ENCODE measurements around the gene RCN1.

RCN1 gene

GRCh38 chr11:32148895-32149294 lies 58.0 kb downstream of the RCN1 start:
- CTCF ChIA-PET: no interaction called here
- POLR2A ChIA-PET (ENCODE audit: low non-redundant PET): no interaction called here
- DNase-seq (ENCODE audit: low spot score): no peak
- TF ChIP-seq, protein P1, sequence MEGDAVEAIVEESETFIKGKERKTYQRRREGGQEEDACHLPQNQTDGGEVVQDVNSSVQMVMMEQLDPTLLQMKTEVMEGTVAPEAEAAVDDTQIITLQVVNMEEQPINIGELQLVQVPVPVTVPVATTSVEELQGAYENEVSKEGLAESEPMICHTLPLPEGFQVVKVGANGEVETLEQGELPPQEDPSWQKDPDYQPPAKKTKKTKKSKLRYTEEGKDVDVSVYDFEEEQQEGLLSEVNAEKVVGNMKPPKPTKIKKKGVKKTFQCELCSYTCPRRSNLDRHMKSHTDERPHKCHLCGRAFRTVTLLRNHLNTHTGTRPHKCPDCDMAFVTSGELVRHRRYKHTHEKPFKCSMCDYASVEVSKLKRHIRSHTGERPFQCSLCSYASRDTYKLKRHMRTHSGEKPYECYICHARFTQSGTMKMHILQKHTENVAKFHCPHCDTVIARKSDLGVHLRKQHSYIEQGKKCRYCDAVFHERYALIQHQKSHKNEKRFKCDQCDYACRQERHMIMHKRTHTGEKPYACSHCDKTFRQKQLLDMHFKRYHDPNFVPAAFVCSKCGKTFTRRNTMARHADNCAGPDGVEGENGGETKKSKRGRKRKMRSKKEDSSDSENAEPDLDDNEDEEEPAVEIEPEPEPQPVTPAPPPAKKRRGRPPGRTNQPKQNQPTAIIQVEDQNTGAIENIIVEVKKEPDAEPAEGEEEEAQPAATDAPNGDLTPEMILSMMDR (conservative IDR thresholded peaks at IDR 0.05; ENCODE audit: low read depth): no peak
- no peak overlapping the region for H3K27ac ChIP-seq

- no peak overlapping the region for H3K27ac ChIP-seq
- POLR2A ChIA-PET (ENCODE audit: low non-redundant PET): no interaction called here
- DNase-seq (ENCODE audit: low spot score): no peak
- CTCF ChIA-PET: interaction anchor here (0.8 kb wide), 1 partner anchor 760 kb away, joined by 3 read pairs; no protein-coding TSS in a partner anchor
- TF ChIP-seq, protein P1 (conservative IDR thresholded peaks at IDR 0.05; ENCODE audit: low read depth): no peak
These were observed 58.9 kb downstream of the RCN1 start for GRCh38 chr11:32149748-32150147.

DNA sequence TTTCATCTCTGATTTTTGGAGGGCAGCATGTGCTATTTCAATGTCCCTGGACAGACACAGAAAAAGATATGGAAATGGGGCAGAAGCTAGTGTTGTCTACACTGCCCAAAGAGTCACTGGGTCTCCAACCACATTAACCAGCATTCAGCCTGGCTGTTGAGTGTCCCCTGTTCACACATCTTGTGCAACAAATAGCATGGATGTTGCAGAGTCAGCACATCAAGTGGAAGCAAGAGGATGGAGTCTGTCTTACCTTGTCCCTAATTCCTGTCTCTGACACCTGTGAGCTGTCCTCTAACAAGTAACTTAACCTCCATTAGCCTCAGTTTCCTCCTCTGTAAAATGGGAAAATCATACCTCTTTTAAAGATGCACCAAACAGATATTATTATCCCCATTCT lies 60.2 kb downstream of the RCN1 start:
- ChIA-PET POLR2A (ENCODE audit: low non-redundant PET) (no interaction called here), CTCF (interaction anchor here (0.6 to 0.7 kb wide), 3 partner anchors 99 to 990 kb away, joined by 4 to 7 read pairs (median 6); no protein-coding TSS in a partner anchor)
- no peak for DNase-seq (ENCODE audit: low spot score)
- TF ChIP-seq, protein P1 (conservative IDR thresholded peaks at IDR 0.05; ENCODE audit: low read depth): no peak
- H3K27ac ChIP-seq: no peak overlapping the region

- no peak overlapping the region for H3K27ac ChIP-seq
- ChIA-PET POLR2A (ENCODE audit: low non-redundant PET) (no interaction called here), CTCF (interaction anchor here (0.6 kb wide), 1 partner anchor 102 kb away, joined by 3 read pairs; no protein-coding TSS in a partner anchor)
- TF ChIP-seq, protein P1 (conservative IDR thresholded peaks at IDR 0.05; ENCODE audit: low read depth): no peak
- DNase-seq (ENCODE audit: low spot score): no peak
These were observed 61.3 kb downstream of the RCN1 start for GRCh38 chr11:32152216-32152615.

- no peak overlapping the region for H3K27ac ChIP-seq
- TF ChIP-seq, protein P1 (conservative IDR thresholded peaks at IDR 0.05; ENCODE audit: low read depth): no peak
- CTCF ChIA-PET: no interaction called here
- POLR2A ChIA-PET (ENCODE audit: low non-redundant PET): no interaction called here
- no peak for DNase-seq (ENCODE audit: low spot score)
These were observed 61.9 kb downstream of the RCN1 start for GRCh38 chr11:32152821-32153220.

DNA sequence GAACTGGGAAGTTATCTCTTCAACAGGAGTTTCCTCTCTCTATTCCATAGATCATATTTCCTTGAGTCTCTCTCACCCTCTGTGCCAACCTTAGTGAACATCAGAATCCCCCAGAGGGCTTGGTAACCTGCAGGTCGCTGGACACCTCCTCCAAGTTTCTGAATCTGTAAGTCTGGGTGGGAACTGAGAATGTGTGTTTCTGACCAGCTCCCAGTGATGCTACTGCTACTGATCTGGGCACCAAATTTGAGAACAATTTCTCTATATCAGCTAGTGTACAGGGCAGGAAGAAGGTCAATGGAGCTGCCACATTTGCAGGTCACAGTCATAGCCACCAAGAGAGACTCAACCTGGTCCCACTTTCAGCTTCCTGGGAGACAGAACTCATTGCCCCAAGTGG lies 62.9 kb downstream of the RCN1 start:
- H3K27ac ChIP-seq: no peak overlapping the region
- TF ChIP-seq, protein P1 (conservative IDR thresholded peaks at IDR 0.05; ENCODE audit: low read depth): no peak
- no peak for DNase-seq (ENCODE audit: low spot score)
- CTCF ChIA-PET: no interaction called here
- POLR2A ChIA-PET (ENCODE audit: low non-redundant PET): no interaction called here

DNA sequence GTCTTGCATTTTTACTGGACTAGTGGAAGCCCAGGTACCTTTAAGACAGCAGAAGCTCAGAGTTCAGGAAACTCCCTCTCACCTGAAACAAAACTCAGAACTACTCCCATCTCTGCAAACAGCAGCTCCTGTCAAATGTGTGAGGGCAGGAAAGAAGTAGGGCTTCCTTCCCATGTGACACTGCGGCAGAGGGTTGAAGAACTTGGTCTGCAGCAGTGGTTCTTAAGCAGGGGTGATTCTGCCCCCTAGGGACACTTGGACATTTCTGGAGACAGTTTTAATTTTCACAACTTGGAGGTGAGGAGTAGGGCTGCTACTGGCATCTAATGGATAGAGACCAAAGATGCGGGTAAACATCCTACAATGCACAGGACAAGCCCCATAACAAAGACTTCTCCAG lies 63.4 kb downstream of the RCN1 start:
- no peak for DNase-seq (ENCODE audit: low spot score)
- ChIA-PET CTCF (no interaction called here), POLR2A (ENCODE audit: low non-redundant PET) (no interaction called here)
- TF ChIP-seq, protein P1 (conservative IDR thresholded peaks at IDR 0.05; ENCODE audit: low read depth): no peak
- no peak overlapping the region for H3K27ac ChIP-seq
